ENCODE data around the gene MVD.

DNA sequence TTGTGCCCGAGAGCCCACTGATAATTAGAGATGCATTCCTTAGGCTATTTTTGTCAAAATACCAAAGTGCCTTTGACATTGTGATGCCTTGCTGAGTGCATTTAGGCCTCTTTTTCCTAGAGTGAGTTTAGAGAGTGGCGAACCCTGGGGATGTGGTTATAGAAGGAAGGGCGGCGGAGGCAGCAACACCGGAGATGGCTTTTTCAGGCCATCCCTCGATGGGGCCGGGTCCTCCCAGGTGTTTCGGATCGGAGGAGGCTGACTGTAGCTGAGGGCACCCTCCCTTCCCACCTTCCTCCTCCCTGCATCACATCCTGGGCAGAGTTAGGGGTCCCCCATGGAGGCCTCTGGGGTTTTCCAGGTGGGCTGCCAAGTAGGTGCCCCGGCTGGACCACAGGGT, 30.0 kb upstream of the MVD start:
- TF ChIP-seq ZFX (IDR thresholded peaks at IDR 0.05; ENCODE audit: borderline replicate concordance) = no peak
- no peak for TF ChIP-seq CTCF (IDR thresholded peaks at IDR 0.05)
